Measurements from ENCODE around the gene ARHGAP6.

GRCh38 chrX:11426712-11427452 is 238.8 kb downstream of the ARHGAP6 start:
- no peak for TF ChIP-seq CTCF (IDR thresholded peaks at IDR 0.05)
- TF ChIP-seq POLR2A (IDR thresholded peaks at IDR 0.05), result no peak

Measured in Peyer's patch (tissue), 4 donors.